ENCODE results near the gene TMEM8B.

TMEM8B gene

DNA sequence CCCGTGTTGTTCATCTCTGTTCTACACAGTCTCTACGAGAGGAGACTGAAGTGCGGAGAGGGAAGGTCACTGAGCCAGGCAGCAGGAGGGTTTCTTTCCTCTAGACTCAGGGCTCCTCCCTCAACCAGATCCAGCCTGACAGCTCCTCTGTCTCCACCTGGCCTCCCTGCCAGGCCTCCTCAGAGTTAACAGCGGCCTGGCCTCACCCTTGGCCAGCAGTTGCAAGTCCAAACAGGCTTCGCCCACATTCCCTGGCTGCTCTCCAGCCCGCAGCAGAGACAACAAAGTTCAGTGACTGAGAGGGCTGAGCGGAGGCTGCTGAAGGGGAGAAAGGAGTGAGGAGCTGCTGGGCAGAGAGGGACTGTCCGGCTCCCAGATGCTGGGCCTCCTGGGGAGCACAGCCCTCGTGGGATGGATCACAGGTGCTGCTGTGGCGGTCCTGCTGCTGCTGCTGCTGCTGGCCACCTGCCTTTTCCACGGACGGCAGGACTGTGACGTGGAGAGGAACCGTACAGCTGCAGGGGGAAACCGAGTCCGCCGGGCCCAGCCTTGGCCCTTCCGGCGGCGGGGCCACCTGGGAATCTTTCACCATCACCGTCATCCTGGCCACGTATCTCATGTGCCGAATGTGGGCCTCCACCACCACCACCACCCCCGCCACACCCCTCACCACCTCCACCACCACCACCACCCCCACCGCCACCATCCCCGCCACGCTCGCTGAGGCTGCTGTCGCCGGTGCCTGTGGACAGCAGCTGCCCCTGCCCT, 77.1 kb downstream of the TMEM8B start, which contains the start of gene HRCT1:
TSS of gene HRCT1 (plus strand) at position 291 of the 768 bp plus-strand sequence. CDS start at position 377, 86 bp downstream.
- Histone ChIP-seq H3K9ac (ENCODE audit: low read depth in 1 of 2, low read length in 2 of 2) (peak within 1 kb of the TSS; percentile 69 to 84), H3K36me3 (ENCODE audit: control insufficient read depth in 2 of 2, insufficient read depth in 2 of 2, low read length in 2 of 2) (no peaks in the 10 kb centered on the region), H3K27ac (ENCODE audit: low read depth in 2 of 2, low read length in 2 of 2) (peak within 1 kb of the TSS; percentile 97), H3K4me3 (ENCODE audit: low read length in 2 of 2) (peak within 1 kb of the TSS; percentile 61 to 68), H3K4me1 (ENCODE audit: control insufficient read depth in 2 of 2, insufficient read depth in 2 of 2, low read length in 2 of 2) (peaks cover 74 to 82% of the 10 kb centered on the region in 2 donors), H3K9me3 (ENCODE audit: control insufficient read depth in 2 of 2, low read length in 2 of 2) (no peaks in the 10 kb centered on the region), H3K27me3 (ENCODE audit: control insufficient read depth in 2 of 2, insufficient read depth in 2 of 2, low read length in 2 of 2) (no peaks in the 10 kb centered on the region)

- Histone ChIP-seq H3K4me1 (ENCODE audit: control insufficient read depth in 2 of 2, insufficient read depth in 2 of 2, low read length in 2 of 2) (peaks cover 81 to 89% of the 10 kb centered on the region in 2 donors), H3K36me3 (ENCODE audit: control insufficient read depth in 2 of 2, insufficient read depth in 2 of 2, low read length in 2 of 2) (no peaks in the 10 kb centered on the region), H3K9me3 (ENCODE audit: control insufficient read depth in 2 of 2, low read length in 2 of 2) (no peaks in the 10 kb centered on the region), H3K9ac (ENCODE audit: low read depth in 1 of 2, low read length in 2 of 2) (peak overlapping the region; percentile 69 to 84), H3K4me3 (ENCODE audit: low read length in 2 of 2) (peak overlapping the region; percentile 48 to 68), H3K27me3 (ENCODE audit: control insufficient read depth in 2 of 2, insufficient read depth in 2 of 2, low read length in 2 of 2) (no peaks in the 10 kb centered on the region), H3K27ac (ENCODE audit: low read depth in 2 of 2, low read length in 2 of 2) (peak overlapping the region; percentile 97)
These were observed 78.1 kb downstream of the TMEM8B start for GRCh38 chr9:35906923-35907699.

- Histone ChIP-seq H3K4me1 (ENCODE audit: control insufficient read depth in 2 of 2, insufficient read depth in 2 of 2, low read length in 2 of 2) (peaks cover 78 to 88% of the 10 kb centered on the region in 2 donors), H3K27ac (ENCODE audit: low read depth in 2 of 2, low read length in 2 of 2) (peak overlapping the region; percentile 97), H3K9ac (ENCODE audit: low read depth in 1 of 2, low read length in 2 of 2) (peak overlapping the region; percentile 69 to 84), H3K9me3 (ENCODE audit: control insufficient read depth in 2 of 2, low read length in 2 of 2) (no peaks in the 10 kb centered on the region), H3K36me3 (ENCODE audit: control insufficient read depth in 2 of 2, insufficient read depth in 2 of 2, low read length in 2 of 2) (no peaks in the 10 kb centered on the region), H3K27me3 (ENCODE audit: control insufficient read depth in 2 of 2, insufficient read depth in 2 of 2, low read length in 2 of 2) (no peaks in the 10 kb centered on the region), H3K4me3 (ENCODE audit: low read length in 2 of 2) (peak overlapping the region; percentile 48 to 68)
These were observed 78.9 kb downstream of the TMEM8B start for GRCh38 chr9:35907711-35908503.

DNA sequence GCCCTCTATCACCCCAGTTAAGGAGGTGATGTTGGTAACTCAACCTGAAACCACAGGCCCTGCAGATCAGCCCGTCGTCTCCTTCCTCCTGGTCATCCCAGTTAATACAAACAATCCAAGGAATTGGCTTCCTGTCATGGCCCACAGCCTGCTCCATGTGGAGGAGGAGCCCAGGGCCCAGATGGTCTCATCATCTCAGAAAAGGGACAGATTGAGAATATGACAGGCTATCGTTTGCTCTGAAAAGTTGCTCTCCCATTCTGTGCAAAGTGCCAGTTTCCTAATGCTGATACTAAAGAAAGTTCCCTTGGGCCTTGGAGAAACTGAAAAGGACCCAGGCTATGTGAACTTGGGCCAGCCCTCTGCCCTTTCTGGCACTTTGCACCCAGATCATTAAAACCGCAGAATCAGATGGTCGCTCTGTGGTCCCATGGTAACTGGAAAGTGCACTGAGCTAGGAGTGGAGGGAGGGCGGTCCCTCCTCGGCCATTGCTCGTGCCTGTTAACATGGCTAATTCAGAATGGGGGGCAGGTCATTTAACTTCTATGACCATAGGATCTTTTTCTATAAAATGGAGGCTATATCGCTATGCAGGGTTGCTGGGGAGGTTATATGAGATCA, 79.6 kb downstream of the TMEM8B start:
- Histone ChIP-seq H3K36me3 (ENCODE audit: control insufficient read depth in 2 of 2, insufficient read depth in 2 of 2, low read length in 2 of 2) (no peaks in the 10 kb centered on the region), H3K9me3 (ENCODE audit: control insufficient read depth in 2 of 2, low read length in 2 of 2) (no peaks in the 10 kb centered on the region), H3K4me3 (ENCODE audit: low read length in 2 of 2) (peak overlapping the region in 1 of 2 donors; percentile 68), H3K9ac (ENCODE audit: low read depth in 1 of 2, low read length in 2 of 2) (peak overlapping the region; percentile 62 to 63), H3K27ac (ENCODE audit: low read depth in 2 of 2, low read length in 2 of 2) (peak overlapping the region; percentile 97), H3K4me1 (ENCODE audit: control insufficient read depth in 2 of 2, insufficient read depth in 2 of 2, low read length in 2 of 2) (peaks cover 73 to 81% of the 10 kb centered on the region in 2 donors), H3K27me3 (ENCODE audit: control insufficient read depth in 2 of 2, insufficient read depth in 2 of 2, low read length in 2 of 2) (no peaks in the 10 kb centered on the region)

- no peaks in the 10 kb centered on the region for H3K9me3 ChIP-seq (ENCODE audit: control insufficient read depth in 2 of 2, low read length in 2 of 2)
- H3K27ac ChIP-seq (ENCODE audit: low read depth in 2 of 2, low read length in 2 of 2) = peak within 1 kb of the TSS; percentile 97
- peak within 1 kb of the TSS; percentile 26 to 68 for H3K4me3 ChIP-seq (ENCODE audit: low read length in 2 of 2)
- H3K36me3 ChIP-seq (ENCODE audit: control insufficient read depth in 2 of 2, insufficient read depth in 2 of 2, low read length in 2 of 2) = no peaks in the 10 kb centered on the region
- H3K4me1 ChIP-seq (ENCODE audit: control insufficient read depth in 2 of 2, insufficient read depth in 2 of 2, low read length in 2 of 2) = peaks cover 73 to 77% of the 10 kb centered on the region in 2 donors
- H3K27me3 ChIP-seq (ENCODE audit: control insufficient read depth in 2 of 2, insufficient read depth in 2 of 2, low read length in 2 of 2) = no peaks in the 10 kb centered on the region
- peak within 1 kb of the TSS; percentile 63 to 66 for H3K9ac ChIP-seq (ENCODE audit: low read depth in 1 of 2, low read length in 2 of 2)
These were observed 80.2 kb downstream of the TMEM8B start, which contains the start of gene SPAAR for GRCh38 chr9:35909274-35909673. TSS of gene SPAAR (plus strand) at chr9:35909490. CDS start at chr9:35910464, 974 bp downstream.

GRCh38 chr9:35909687-35910612, 80.9 kb downstream of the TMEM8B start:
- peaks cover 67 to 77% of the 10 kb centered on the region in 2 donors for H3K4me1 ChIP-seq (ENCODE audit: control insufficient read depth in 2 of 2, insufficient read depth in 2 of 2, low read length in 2 of 2)
- no peaks in the 10 kb centered on the region for H3K9me3 ChIP-seq (ENCODE audit: control insufficient read depth in 2 of 2, low read length in 2 of 2)
- peak overlapping the region; percentile 66 to 70 for H3K9ac ChIP-seq (ENCODE audit: low read depth in 1 of 2, low read length in 2 of 2)
- H3K27me3 ChIP-seq (ENCODE audit: control insufficient read depth in 2 of 2, insufficient read depth in 2 of 2, low read length in 2 of 2) = no peaks in the 10 kb centered on the region
- H3K4me3 ChIP-seq (ENCODE audit: low read length in 2 of 2) = peak overlapping the region in 1 of 2 donors; percentile 26
- H3K27ac ChIP-seq (ENCODE audit: low read depth in 2 of 2, low read length in 2 of 2) = peak overlapping the region; percentile 97
- no peaks in the 10 kb centered on the region for H3K36me3 ChIP-seq (ENCODE audit: control insufficient read depth in 2 of 2, insufficient read depth in 2 of 2, low read length in 2 of 2)

- H3K27me3 ChIP-seq (ENCODE audit: control insufficient read depth in 2 of 2, insufficient read depth in 2 of 2, low read length in 2 of 2) = no peaks in the 10 kb centered on the region
- H3K27ac ChIP-seq (ENCODE audit: low read depth in 2 of 2, low read length in 2 of 2) = peak overlapping the region; percentile 78 to 97
- peaks cover 67 to 77% of the 10 kb centered on the region in 2 donors for H3K4me1 ChIP-seq (ENCODE audit: control insufficient read depth in 2 of 2, insufficient read depth in 2 of 2, low read length in 2 of 2)
- H3K4me3 ChIP-seq (ENCODE audit: low read length in 2 of 2) = peak overlapping the region; percentile 20 to 26
- no peaks in the 10 kb centered on the region for H3K9me3 ChIP-seq (ENCODE audit: control insufficient read depth in 2 of 2, low read length in 2 of 2)
- no peaks in the 10 kb centered on the region for H3K36me3 ChIP-seq (ENCODE audit: control insufficient read depth in 2 of 2, insufficient read depth in 2 of 2, low read length in 2 of 2)
- peak overlapping the region; percentile 66 to 70 for H3K9ac ChIP-seq (ENCODE audit: low read depth in 1 of 2, low read length in 2 of 2)
These were observed 81.8 kb downstream of the TMEM8B start for GRCh38 chr9:35910613-35911359.

- no peaks in the 10 kb centered on the region for H3K27me3 ChIP-seq (ENCODE audit: control insufficient read depth in 2 of 2, insufficient read depth in 2 of 2, low read length in 2 of 2)
- H3K9me3 ChIP-seq (ENCODE audit: control insufficient read depth in 2 of 2, low read length in 2 of 2) = no peaks in the 10 kb centered on the region
- no peak overlapping the region for H3K27ac ChIP-seq (ENCODE audit: low read depth in 2 of 2, low read length in 2 of 2)
- peaks cover 65 to 75% of the 10 kb centered on the region in 2 donors for H3K4me1 ChIP-seq (ENCODE audit: control insufficient read depth in 2 of 2, insufficient read depth in 2 of 2, low read length in 2 of 2)
- H3K36me3 ChIP-seq (ENCODE audit: control insufficient read depth in 2 of 2, insufficient read depth in 2 of 2, low read length in 2 of 2) = no peaks in the 10 kb centered on the region
- H3K4me3 ChIP-seq (ENCODE audit: low read length in 2 of 2) = no peak overlapping the region
- peak overlapping the region in 1 of 2 donors; percentile 47 for H3K9ac ChIP-seq (ENCODE audit: low read depth in 1 of 2, low read length in 2 of 2)
These were observed 82.7 kb downstream of the TMEM8B start for GRCh38 chr9:35911690-35912089.

Measured in mucosa of rectum (tissue), 2 donors.